GM18517 (cell line): Measurements from ENCODE around the gene CHCHD6.

Experiments used
- ATAC-seq: cut with Tn5 transposase; IDR thresholded peaks from one replicate; pipeline ENCODE4 v1.9.1; 2021; ENCODE audit warnings: mild to moderate bottlenecking, moderate library complexity; ENCODE audit not compliant: unreplicated experiment

CHCHD6 gene

GRCh38 chr3:126817781-126818180, 113.7 kb downstream of the CHCHD6 start:
- no peak for ATAC-seq

- no peak for ATAC-seq
Measured at GRCh38 chr3:126818400-126819095, 114.5 kb downstream of the CHCHD6 start.

- ATAC-seq: no peak
Measured at GRCh38 chr3:126826693-126827092, 122.7 kb downstream of the CHCHD6 start.

- ATAC-seq: no peak
Measured at GRCh38 chr3:126827121-126827520, 123.1 kb downstream of the CHCHD6 start.

GRCh38 chr3:126828306-126828705, 124.3 kb downstream of the CHCHD6 start:
- ATAC-seq: no peak

- ATAC-seq: no peak
Measured at GRCh38 chr3:126832933-126833332, 128.9 kb downstream of the CHCHD6 start.

GRCh38 chr3:126834596-126835471, 130.8 kb downstream of the CHCHD6 start:
- ATAC-seq: no peak

- no peak for ATAC-seq
Measured at GRCh38 chr3:126835472-126836219, 131.6 kb downstream of the CHCHD6 start.

- ATAC-seq: no peak
Measured at GRCh38 chr3:126836220-126836860, 132.3 kb downstream of the CHCHD6 start.

GRCh38 chr3:126837773-126838172, 133.7 kb downstream of the CHCHD6 start:
- no peak for ATAC-seq

- ATAC-seq: no peak
Measured at GRCh38 chr3:126845920-126846715, 142.1 kb downstream of the CHCHD6 start.

GRCh38 chr3:126847061-126847460, 143.0 kb downstream of the CHCHD6 start:
- no peak for ATAC-seq

GRCh38 chr3:126848991-126849390, 145.0 kb downstream of the CHCHD6 start:
- ATAC-seq: no peak

GRCh38 chr3:126849768-126850167, 145.7 kb downstream of the CHCHD6 start:
- no peak for ATAC-seq

- ATAC-seq: no peak
Measured at GRCh38 chr3:126850370-126851085, 146.5 kb downstream of the CHCHD6 start.

GRCh38 chr3:126851382-126851781, 147.3 kb downstream of the CHCHD6 start:
- ATAC-seq: no peak

GRCh38 chr3:126851934-126852333, 147.9 kb downstream of the CHCHD6 start:
- ATAC-seq: no peak

GRCh38 chr3:126852511-126852910, 148.5 kb downstream of the CHCHD6 start:
- ATAC-seq: no peak

- no peak for ATAC-seq
Measured at GRCh38 chr3:126854666-126855065, 150.6 kb downstream of the CHCHD6 start.
